ENCODE measurements around the gene RETN. TPM values are rescaled to one million over a fixed set of nuclear protein-coding genes. Genes with fewer than 3 reads are reported as not detected.

RETN gene
- total RNA-seq (2014; rRNA removed; shearing (Covaris generic)) (not detected in 2 replicates), total RNA-seq (2022) (not detected in 2 replicates), Bru-seq, nascent RNA (not detected), BruChase-seq, experiment 1, labeled RNA remaining after a 6-hour chase (not detected), BruChase-seq, experiment 2, labeled RNA remaining after a 2-hour chase (not detected)
- long read RNA-seq, result 0 reads

- no TSS peak for BruUV-seq (replicated peaks)
- H3K9me3 ChIP-seq (ENCODE audit: low read length), result no peaks in the 10 kb centered on the region
- H3K36me3 ChIP-seq (ENCODE audit: insufficient read depth, low read length), result no peaks in the 10 kb centered on the region
- no peaks in the 10 kb centered on the region for H4K20me1 ChIP-seq (ENCODE audit: insufficient read depth, low read length)
- POLR2A ChIA-PET, result no interaction called here
- CTCF ChIA-PET (ENCODE audit: unreplicated experiment), result no interaction called here
- no peak within 1 kb of the TSS for H3K4me2 ChIP-seq (ENCODE audit: low read length)
- H3K4me1 ChIP-seq (ENCODE audit: insufficient read depth, low read length, poor library complexity, severe bottlenecking), result no peaks in the 10 kb centered on the region
- H3K79me2 ChIP-seq (ENCODE audit: insufficient read depth, low read depth, low read length), result no peaks in the 10 kb centered on the region
- no peaks in the 10 kb centered on the region for H3K9me2 ChIP-seq (ENCODE audit: insufficient read depth, low read length)
- TF ChIP-seq CTCF (conservative IDR thresholded peaks at IDR 0.05; ENCODE audit: low read length) (no peak), EZH2phosphoT487 (IDR thresholded peaks at IDR 0.05; ENCODE audit: borderline replicate concordance, low read depth, low read length) (no peak)
- H3K27ac ChIP-seq (ENCODE audit: low read depth, low read length, poor library complexity, severe bottlenecking), result no peak within 1 kb of the TSS
- intact Hi-C loops (cut with micrococcal nuclease; ENCODE audit: unreplicated experiment), result no loop called here
- DNase-seq (ENCODE audit: low spot score), result no peak
- no peak within 1 kb of the TSS for H3K4me3 ChIP-seq (ENCODE audit: low read depth, low read length, poor library complexity, severe bottlenecking)
- no peak within 1 kb of the TSS for H2AFZ ChIP-seq (ENCODE audit: low read length)
Observed at GRCh38 chr19:7668842-7669241, at the start of gene RETN. RETN (plus strand) TSS chr19:7669049; CDS start chr19:7669327, 278 bp downstream.

GRCh38 chr19:7619671-7620441, 49.0 kb upstream of the RETN start:
- intact Hi-C loops (cut with micrococcal nuclease; ENCODE audit: unreplicated experiment), result no loop called here
- ChIA-PET POLR2A (no interaction called here), CTCF (ENCODE audit: unreplicated experiment) (no interaction called here)
- BruUV-seq (replicated peaks), result no TSS peak
- H3K4me1 ChIP-seq (ENCODE audit: insufficient read depth, low read length, poor library complexity, severe bottlenecking), result no peaks in the 10 kb centered on the region
- no peak for TF ChIP-seq CTCF (conservative IDR thresholded peaks at IDR 0.05; ENCODE audit: low read length)
- H4K20me1 ChIP-seq (ENCODE audit: insufficient read depth, low read length), result no peaks in the 10 kb centered on the region
- no peak overlapping the region for H2AFZ ChIP-seq (ENCODE audit: low read length)
- H3K4me3 ChIP-seq (ENCODE audit: low read depth, low read length, poor library complexity, severe bottlenecking), result no peak overlapping the region
- H3K9me3 ChIP-seq (ENCODE audit: low read length), result no peaks in the 10 kb centered on the region
- no peak overlapping the region for H3K27ac ChIP-seq (ENCODE audit: low read depth, low read length, poor library complexity, severe bottlenecking)
- DNase-seq (ENCODE audit: low spot score), result no peak
- no peaks in the 10 kb centered on the region for H3K79me2 ChIP-seq (ENCODE audit: insufficient read depth, low read depth, low read length)
- no peak overlapping the region for H3K4me2 ChIP-seq (ENCODE audit: low read length)
- H3K9me2 ChIP-seq (ENCODE audit: insufficient read depth, low read length), result no peaks in the 10 kb centered on the region
- peaks cover 32% of the 10 kb centered on the region for H3K36me3 ChIP-seq (ENCODE audit: insufficient read depth, low read length)

Data from OCI-LY7 (cell line).